GM18511 (cell line): Measurements from ENCODE around the gene RAP1GAP.

Experiments used
- ATAC-seq: cut with Tn5 transposase; IDR thresholded peaks from one replicate; pipeline ENCODE4 v1.9.1; 2021; ENCODE audit warnings: mild to moderate bottlenecking, moderate library complexity; ENCODE audit not compliant: unreplicated experiment

RAP1GAP gene

DNA sequence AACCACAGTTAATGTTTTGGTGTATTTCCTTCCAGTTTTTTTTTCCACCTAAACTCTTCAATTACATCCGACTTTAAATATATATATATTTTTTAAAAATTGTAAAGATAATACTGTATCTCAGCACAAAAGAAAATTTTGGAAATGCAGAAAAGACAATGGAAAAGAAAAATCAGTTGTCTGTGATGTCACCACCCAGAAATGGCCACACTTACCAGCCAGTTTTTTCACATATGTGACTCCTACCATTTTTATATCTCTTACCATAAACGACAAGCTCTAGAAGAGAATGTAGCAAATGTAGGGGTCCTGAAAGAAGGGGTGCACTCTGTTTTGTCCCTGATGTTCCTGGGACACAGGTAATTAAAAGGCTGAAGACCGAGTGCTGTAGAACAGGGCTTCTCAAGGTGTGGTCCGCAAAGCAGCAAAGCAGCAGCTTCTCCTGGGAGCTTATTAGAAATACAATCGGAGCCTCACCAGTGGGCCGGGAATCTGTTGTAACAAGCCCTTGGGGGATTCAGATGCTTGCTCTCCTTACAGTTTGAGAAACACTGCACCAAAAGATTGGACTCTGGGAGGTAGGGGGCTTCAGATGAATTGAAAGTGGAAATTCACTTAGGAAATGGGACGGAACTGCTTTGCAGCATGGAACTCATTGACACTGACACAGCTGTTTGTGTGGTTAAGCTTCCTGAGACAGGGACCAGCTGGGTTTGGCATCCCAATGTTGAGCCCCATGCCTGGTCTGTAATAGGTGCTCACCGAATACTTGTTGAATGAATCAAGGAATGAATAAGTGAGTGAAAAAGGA is 115.8 kb downstream of the RAP1GAP start:
- ATAC-seq, result no peak

DNA sequence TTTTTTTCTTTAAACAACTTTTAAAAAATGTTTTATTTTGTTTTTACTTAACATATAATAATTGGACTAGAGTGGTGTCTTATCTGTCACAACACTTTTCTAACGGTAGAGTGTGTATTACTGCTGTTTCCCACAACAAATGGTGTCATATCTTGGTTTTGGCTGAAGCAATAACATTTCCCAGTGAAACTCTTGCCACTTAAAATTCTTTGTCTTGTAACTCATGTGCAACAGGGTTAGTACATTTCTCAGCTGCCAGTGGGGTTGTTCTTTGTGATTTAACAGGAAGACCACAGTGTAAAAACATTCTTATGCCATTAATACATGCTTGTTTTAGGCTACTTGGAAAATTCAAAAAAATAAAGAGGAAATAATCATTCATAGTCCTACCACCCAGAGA is 116.4 kb downstream of the RAP1GAP start:
- ATAC-seq, result no peak

DNA sequence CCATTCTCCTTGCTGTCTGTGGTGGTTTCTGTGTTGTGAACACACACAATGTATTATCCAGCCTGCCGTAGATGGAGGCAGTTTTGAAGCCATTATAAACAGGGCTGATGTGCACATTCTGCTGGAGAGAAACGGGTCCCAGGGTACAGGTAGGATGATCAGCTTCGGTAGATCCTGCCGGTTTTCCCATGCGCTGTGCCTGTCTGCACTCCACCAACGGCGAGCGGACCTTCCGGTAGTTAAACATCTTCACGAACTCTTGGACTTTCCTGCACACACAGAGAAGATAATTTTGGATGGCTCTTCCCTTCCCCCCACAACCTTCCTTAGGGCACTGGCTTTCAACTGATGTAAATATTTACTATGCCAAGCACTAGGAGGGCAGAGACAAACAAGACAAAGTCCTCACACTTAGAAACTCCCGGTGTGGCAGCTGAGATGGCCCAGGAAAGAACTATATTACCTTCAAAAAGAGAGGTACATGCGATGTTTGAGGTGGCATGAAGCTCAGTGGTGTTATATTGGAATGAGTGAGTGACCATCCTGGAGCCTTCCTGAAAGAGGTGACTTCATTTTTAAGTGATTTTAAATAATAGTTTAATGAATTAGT is 118.2 kb downstream of the RAP1GAP start:
- no peak for ATAC-seq

DNA sequence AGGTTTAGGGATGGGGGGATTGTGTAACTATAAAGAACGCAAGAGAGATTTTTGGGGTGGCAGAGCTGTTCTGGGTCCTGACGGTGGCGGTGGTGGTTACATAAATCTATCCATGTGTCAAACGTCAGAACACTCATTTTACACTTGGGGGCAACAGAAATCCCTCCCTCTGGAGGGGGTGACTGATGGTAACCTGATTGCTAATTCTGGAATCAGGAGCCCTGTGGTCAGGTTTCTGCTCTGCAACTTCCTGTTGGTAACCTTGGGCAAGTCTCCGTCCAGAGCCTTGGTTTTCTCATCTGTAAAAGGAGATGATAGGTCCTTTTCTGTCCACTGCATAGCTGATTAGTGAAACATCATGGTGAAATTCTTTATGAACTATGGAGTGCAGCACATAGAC is 119.1 kb downstream of the RAP1GAP start:
- ATAC-seq, result no peak

DNA sequence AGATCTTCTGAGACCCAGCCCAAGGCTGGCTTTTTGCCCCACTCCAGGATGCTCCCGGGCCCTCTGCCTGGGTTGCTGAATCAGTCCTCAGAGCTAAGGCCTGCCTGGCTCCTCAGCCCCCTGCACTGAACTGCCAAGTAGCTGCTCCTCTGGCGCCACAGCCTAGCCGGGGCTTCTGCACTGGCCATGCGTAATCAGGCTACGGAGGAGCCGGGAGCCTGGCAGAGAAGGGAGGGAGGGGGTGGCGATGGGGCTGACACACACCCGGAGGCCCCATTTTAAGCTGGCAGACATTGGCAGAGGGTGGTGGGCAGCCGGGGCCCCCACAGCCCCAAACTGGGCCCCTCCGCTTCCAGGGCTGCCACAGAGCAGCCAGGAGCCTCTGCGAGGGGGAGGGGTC is 121.3 kb downstream of the RAP1GAP start:
- no peak for ATAC-seq
